Hepatocyte (in vitro differentiated cells): Measurements from ENCODE around the gene PCBP3. TPM values are rescaled to one million over a fixed set of nuclear protein-coding genes. Genes with fewer than 3 reads are reported as not detected.

ENCODE experiments used
- DNase-seq: peaks from one replicate; pipeline ENCODE4 v3.0.0-alpha.2; 2016; ENCODE audit warnings: low spot score
- H2AFZ ChIP-seq: fragments of 200-600 bp; sonication (generic); 2 replicates; pipeline ENCODE4 v1.6.0; 2016; ENCODE audit warnings: antibody characterized with exemption, mild to moderate bottlenecking
- H3K27ac ChIP-seq: fragments of 200-600 bp; sonication (generic); 2 replicates; pipeline ENCODE4 v1.5.1; 2016; ENCODE audit warnings: mild to moderate bottlenecking
- H3K27me3 ChIP-seq: fragments of 200-600 bp; sonication (generic); 2 replicates; pipeline ENCODE4 v1.6.1; 2016
- H3K36me3 ChIP-seq: fragments of 200-600 bp; sonication (generic); replicated peaks from 2 replicates; pipeline ENCODE4 v1.5.1; 2016; ENCODE audit warnings: low read depth; ENCODE audit not compliant: insufficient read depth
- H3K4me1 ChIP-seq: fragments of 200-600 bp; sonication (generic); 2 replicates; pipeline ENCODE4 v1.5.1; 2016; ENCODE audit warnings: mild to moderate bottlenecking, moderate library complexity; ENCODE audit not compliant: insufficient read depth
- H3K4me2 ChIP-seq: fragments of 200-600 bp; sonication (generic); 2 replicates; pipeline ENCODE4 v1.6.0; 2016
- H3K4me3 ChIP-seq: fragments of 200-600 bp; sonication (generic); 2 replicates; pipeline ENCODE4 v1.5.1; 2016; ENCODE audit warnings: mild to moderate bottlenecking
- H3K79me2 ChIP-seq: fragments of 200-600 bp; sonication (generic); 2 replicates; pipeline ENCODE4 v1.6.0; 2017; ENCODE audit warnings: mild to moderate bottlenecking
- H3K9me2 ChIP-seq: fragments of 200-600 bp; sonication (generic); replicated peaks from 2 replicates; pipeline ENCODE4 v1.6.0; 2017; ENCODE audit warnings: mild to moderate bottlenecking; ENCODE audit not compliant: insufficient read depth
- H3K9me3 ChIP-seq: fragments of 200-600 bp; sonication (generic); 2 replicates; pipeline ENCODE4 v1.5.1; 2016; ENCODE audit warnings: low read depth, mild to moderate bottlenecking
- H4K20me1 ChIP-seq: fragments of 200-600 bp; sonication (generic); 2 replicates; pipeline ENCODE4 v1.6.0; 2016; ENCODE audit warnings: mild to moderate bottlenecking; ENCODE audit not compliant: insufficient read depth, poor library complexity, severe bottlenecking
- EZH2 ChIP-seq: fragments of 200-600 bp; sonication (generic); IDR thresholded peaks from 2 replicates; pipeline ENCODE4 v1.6.1; 2016; ENCODE audit warnings: antibody characterized with exemption, mild to moderate bottlenecking, borderline replicate concordance
- EZH2phosphoT487 ChIP-seq: fragments of 200-600 bp; sonication (generic); IDR thresholded peaks from one replicate; pipeline ENCODE4 v1.6.1; 2018; ENCODE audit warnings: antibody characterized with exemption, mild to moderate bottlenecking, low read depth, moderate library complexity; ENCODE audit not compliant: unreplicated experiment, severe bottlenecking
- WGBS: methylation state at CpG from one replicate; pipeline ENCODE4 v1.1.6; 2016; ENCODE audit warnings: low lambda C conversion rate; ENCODE audit errors: missing lambda C conversion rate; 5-methylcytosine and 5-hydroxymethylcytosine counted together
- polyA plus RNA-seq: library from polyadenylated mRNA; unstranded; fragments of >200 nt; fragmentation: Nextera tagmentation; extraction: Ambion mirVana; gene quantifications from 2 replicates; pipeline ENCODE4 v1.2.1, GENCODE V29; 2016
- total RNA-seq: library from RNA; depleted of rRNA; stranded (reverse); fragments of >200 nt; gene quantifications from 2 replicates; pipeline ENCODE4 v1.2.3, GENCODE V29; 2014
- TF ChIP-seq, protein P1 (sequence below): fragments of 200-600 bp; sonication (generic); IDR thresholded peaks from 2 replicates; pipeline ENCODE4 v1.5.1; 2016; ENCODE audit warnings: antibody characterized with exemption, mild to moderate bottlenecking; ENCODE audit not compliant: poor library complexity

PCBP3 gene
- total and polyA plus RNA-seq, 2 experiments from 2014 or later, result 3.1 to 8.8 TPM

- H2AFZ ChIP-seq, result no peak overlapping the region
- no peaks in the 10 kb centered on the region for H3K79me2 ChIP-seq
- DNase-seq, result no peak
- no peaks in the 10 kb centered on the region for H3K9me3 ChIP-seq
- H3K4me1 ChIP-seq, result no peaks in the 10 kb centered on the region
- WGBS, result 41% methylated on average over 2 of the region's 2 CpGs
- H4K20me1 ChIP-seq, result no peaks in the 10 kb centered on the region
- no peak overlapping the region for H3K4me2 ChIP-seq
- no peaks in the 10 kb centered on the region for H3K27me3 ChIP-seq
- H3K4me3 ChIP-seq, result no peak overlapping the region
- H3K9me2 ChIP-seq, result no peaks in the 10 kb centered on the region
- no peak overlapping the region for H3K27ac ChIP-seq
- TF ChIP-seq, protein P1, sequence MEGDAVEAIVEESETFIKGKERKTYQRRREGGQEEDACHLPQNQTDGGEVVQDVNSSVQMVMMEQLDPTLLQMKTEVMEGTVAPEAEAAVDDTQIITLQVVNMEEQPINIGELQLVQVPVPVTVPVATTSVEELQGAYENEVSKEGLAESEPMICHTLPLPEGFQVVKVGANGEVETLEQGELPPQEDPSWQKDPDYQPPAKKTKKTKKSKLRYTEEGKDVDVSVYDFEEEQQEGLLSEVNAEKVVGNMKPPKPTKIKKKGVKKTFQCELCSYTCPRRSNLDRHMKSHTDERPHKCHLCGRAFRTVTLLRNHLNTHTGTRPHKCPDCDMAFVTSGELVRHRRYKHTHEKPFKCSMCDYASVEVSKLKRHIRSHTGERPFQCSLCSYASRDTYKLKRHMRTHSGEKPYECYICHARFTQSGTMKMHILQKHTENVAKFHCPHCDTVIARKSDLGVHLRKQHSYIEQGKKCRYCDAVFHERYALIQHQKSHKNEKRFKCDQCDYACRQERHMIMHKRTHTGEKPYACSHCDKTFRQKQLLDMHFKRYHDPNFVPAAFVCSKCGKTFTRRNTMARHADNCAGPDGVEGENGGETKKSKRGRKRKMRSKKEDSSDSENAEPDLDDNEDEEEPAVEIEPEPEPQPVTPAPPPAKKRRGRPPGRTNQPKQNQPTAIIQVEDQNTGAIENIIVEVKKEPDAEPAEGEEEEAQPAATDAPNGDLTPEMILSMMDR, result peak; percentile 11
- TF ChIP-seq EZH2phosphoT487, result no peak
- H3K36me3 ChIP-seq, result no peaks in the 10 kb centered on the region
These were observed 51.6 kb downstream of the PCBP3 start for GRCh38 chr21:45695086-45695485.

GRCh38 chr21:45698493-45699184 lies 55.1 kb downstream of the PCBP3 start:
- WGBS, result 65% methylated on average over 3 of the region's 3 CpGs
- Histone ChIP-seq H2AFZ (no peak overlapping the region), H3K4me2 (no peak overlapping the region), H3K36me3 (no peaks in the 10 kb centered on the region), H3K4me3 (no peak overlapping the region), H3K4me1 (no peaks in the 10 kb centered on the region), H3K9me2 (no peaks in the 10 kb centered on the region), H3K79me2 (no peaks in the 10 kb centered on the region), H4K20me1 (no peaks in the 10 kb centered on the region), H3K27me3 (no peaks in the 10 kb centered on the region), H3K27ac (no peak overlapping the region), H3K9me3 (no peaks in the 10 kb centered on the region)
- DNase-seq, result peak; percentile 48
- TF ChIP-seq EZH2phosphoT487, result no peak
- TF ChIP-seq, protein P1, result no peak
- no peak for TF ChIP-seq EZH2

DNA sequence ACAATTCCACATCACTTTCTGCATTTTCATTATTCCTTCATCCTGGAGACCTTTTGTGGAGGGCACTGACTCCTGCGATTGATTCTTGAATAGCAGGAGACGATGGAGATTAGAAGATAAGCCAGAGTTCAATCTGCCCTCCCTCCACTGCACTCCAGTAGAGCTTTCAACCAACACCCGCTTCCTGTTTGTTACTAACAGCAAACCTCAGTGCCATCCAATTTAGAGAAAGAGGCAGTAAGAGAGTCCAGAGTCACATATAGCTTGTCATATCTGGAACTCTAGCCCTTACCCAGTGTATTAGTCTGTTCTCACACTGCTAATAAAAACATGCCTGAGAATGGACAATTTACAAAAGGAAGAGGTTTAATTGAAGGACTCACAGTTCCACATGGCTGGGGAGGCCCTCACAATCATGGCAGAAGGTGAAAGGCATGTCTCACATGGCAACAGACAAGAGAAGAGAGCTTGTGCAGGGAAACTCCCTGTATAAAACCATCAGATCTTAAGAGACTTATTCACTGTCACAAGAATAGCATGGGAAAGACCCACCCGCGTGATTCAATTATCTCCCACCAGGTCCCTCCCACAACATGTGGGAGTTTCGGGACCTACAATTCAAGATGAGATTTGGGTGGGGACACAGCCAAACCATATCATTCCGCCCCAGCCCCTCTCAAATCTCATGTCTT lies 55.9 kb downstream of the PCBP3 start:
- Histone ChIP-seq H2AFZ (no peak overlapping the region), H3K4me2 (no peak overlapping the region), H3K4me3 (no peak overlapping the region), H3K27ac (no peak overlapping the region), H3K36me3 (no peaks in the 10 kb centered on the region), H3K27me3 (no peaks in the 10 kb centered on the region), H4K20me1 (no peaks in the 10 kb centered on the region), H3K4me1 (no peaks in the 10 kb centered on the region), H3K79me2 (no peaks in the 10 kb centered on the region), H3K9me3 (no peaks in the 10 kb centered on the region), H3K9me2 (no peaks in the 10 kb centered on the region)
- 87% methylated on average over 7 of the region's 7 CpGs for WGBS
- no peak for DNase-seq
- TF ChIP-seq EZH2, result no peak
- TF ChIP-seq, protein P1, result no peak
- TF ChIP-seq EZH2phosphoT487, result no peak
